ENCODE results near the gene INHBC.

DNA sequence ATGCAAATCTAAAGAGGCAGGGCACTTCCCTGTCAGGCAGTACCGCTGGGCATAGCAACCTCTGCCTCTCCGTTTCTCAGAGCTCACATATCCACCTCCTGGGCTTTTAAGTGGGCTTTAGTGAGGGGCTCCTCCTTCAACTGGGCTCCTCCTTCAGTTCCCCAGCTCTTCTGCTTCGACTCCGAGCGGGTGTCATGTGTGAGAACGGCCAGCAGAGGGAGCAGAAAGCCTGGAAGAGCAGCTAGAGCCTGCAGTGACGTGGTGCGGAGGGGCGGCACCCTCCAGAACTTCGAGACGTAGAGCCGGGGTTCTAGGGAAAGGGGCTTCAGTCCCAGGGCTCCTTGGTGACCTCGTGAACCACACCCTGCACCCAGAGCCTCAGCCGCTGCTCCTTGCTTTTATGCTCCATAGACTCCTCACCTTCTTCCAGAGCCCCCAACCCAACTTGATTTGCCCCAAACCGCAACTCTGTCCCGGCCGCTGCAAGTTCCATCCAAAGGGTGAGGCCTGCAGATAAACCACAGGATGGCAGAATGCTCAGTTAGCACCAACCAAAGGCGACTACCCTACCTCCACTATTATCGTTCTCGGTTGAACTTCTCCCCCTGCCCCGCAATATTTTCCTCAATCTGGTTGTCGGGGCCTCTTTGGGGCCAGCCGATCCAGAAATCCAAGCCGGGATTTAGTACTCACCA, 24.6 kb downstream of the INHBC start:
- TF ChIP-seq, protein P1, sequence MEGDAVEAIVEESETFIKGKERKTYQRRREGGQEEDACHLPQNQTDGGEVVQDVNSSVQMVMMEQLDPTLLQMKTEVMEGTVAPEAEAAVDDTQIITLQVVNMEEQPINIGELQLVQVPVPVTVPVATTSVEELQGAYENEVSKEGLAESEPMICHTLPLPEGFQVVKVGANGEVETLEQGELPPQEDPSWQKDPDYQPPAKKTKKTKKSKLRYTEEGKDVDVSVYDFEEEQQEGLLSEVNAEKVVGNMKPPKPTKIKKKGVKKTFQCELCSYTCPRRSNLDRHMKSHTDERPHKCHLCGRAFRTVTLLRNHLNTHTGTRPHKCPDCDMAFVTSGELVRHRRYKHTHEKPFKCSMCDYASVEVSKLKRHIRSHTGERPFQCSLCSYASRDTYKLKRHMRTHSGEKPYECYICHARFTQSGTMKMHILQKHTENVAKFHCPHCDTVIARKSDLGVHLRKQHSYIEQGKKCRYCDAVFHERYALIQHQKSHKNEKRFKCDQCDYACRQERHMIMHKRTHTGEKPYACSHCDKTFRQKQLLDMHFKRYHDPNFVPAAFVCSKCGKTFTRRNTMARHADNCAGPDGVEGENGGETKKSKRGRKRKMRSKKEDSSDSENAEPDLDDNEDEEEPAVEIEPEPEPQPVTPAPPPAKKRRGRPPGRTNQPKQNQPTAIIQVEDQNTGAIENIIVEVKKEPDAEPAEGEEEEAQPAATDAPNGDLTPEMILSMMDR (conservative IDR thresholded peaks at IDR 0.05; ENCODE audit: low read depth, low read length) = peak; percentile 88
- TF ChIP-seq EZH2phosphoT487 (IDR thresholded peaks at IDR 0.05; ENCODE audit: borderline replicate concordance, low read length) (no peak), EZH2 (IDR thresholded peaks at IDR 0.05; ENCODE audit: low read length, unreplicated experiment) (no peak)

Data from PC-3 (cell line).